Ovary (tissue), 9 donors: ENCODE results near the gene RAI14. TPM values are rescaled to one million over a fixed set of nuclear protein-coding genes. Genes with fewer than 3 reads are reported as not detected.

Source experiments
- DNase-seq, 5 donors: peaks; one replicate each; pipeline ENCODE4 v3.0.0-alpha.2; 2019 to 2020
- H3K27ac ChIP-seq, 2 donors: fragments of 200-600 bp; one replicate each; pipeline versions ENCODE4 v1.5.1 to v1.8.0; 2019 to 2022
- H3K27me3 ChIP-seq: fragments of 200-600 bp; one replicate; pipeline ENCODE4 v1.8.0; 2022
- H3K36me3 ChIP-seq: fragments of 200-600 bp; sonication (generic); one replicate; pipeline ENCODE4 v1.5.1; 2019
- H3K4me1 ChIP-seq: one replicate; pipeline ENCODE4 v1.8.1; 2013; ENCODE audit warnings: mild to moderate bottlenecking, moderate library complexity; ENCODE audit not compliant: insufficient read depth
- H3K4me3 ChIP-seq: fragments of 200-600 bp; sonication (generic); one replicate; pipeline ENCODE4 v1.5.1; 2017
- H3K9me3 ChIP-seq, 2 donors: fragments of 200-600 bp in 1 of 2; sonication (generic) in 1 of 2; one replicate each; pipeline versions ENCODE4 v1.5.1 to v1.8.1; 2013 to 2019; ENCODE audit warnings: mild to moderate bottlenecking in 1 of 2, moderate library complexity in 1 of 2
- EP300 ChIP-seq: sonication (generic); formaldehyde crosslinking; IDR thresholded peaks from one replicate; pipeline ENCODE4 v1.6.1; 2017; ENCODE audit warnings: antibody characterized with exemption
- POLR2A ChIP-seq: fragments of 450-650 bp; IDR thresholded peaks from one replicate; pipeline ENCODE4 v1.6.1; 2017; ENCODE audit warnings: antibody characterized with exemption, mild to moderate bottlenecking, moderate library complexity
- WGBS, 3 donors: extraction: QIAGEN DNeasy Blood & Tissue Kit in 1 of 3; methylation state at CpG; one replicate each; pipeline versions ENCODE4 v1.1.5 to v1.1.7; 2013 to 2017; 5-methylcytosine and 5-hydroxymethylcytosine counted together
- intact Hi-C, 4 donors: fragments of 100-400 bp; cut with DNase I; formaldehyde crosslinking; loops; one replicate each; pipeline versions ENCODE4 v1.11.0 to v1.15.1; 2022 to 2023
- polyA plus RNA-seq, 2 donors: library from polyadenylated mRNA; stranded (reverse); fragments of 200-250 nt in 1 of 2; fragments of 350-450 nt in 1 of 2; fragmentation: Illumina TruSeq in 1 of 2; extraction: RNeasy Lipid Tissue Mini Kit (QIAGEN cat#74804) in 1 of 2; gene quantifications; one replicate each; pipeline ENCODE4 v1.2.3, GENCODE V29; 2013 to 2014
- total RNA-seq, 7 donors: library from RNA; depleted of rRNA in 2 of 7; stranded (reverse); fragments of >200 nt in 2 of 7; fragmentation: NEBNext Ultra II Directional in 3 of 7; extraction: Animal tissue kit (Norgen Biotek cat#: 25700) in 3 of 7; gene quantifications; one replicate each; pipeline versions ENCODE4 v1.1.0 to v1.2.4, GENCODE V29; 2016 to 2023
- TF ChIP-seq, protein P1 (sequence below), 3 donors: fragments of 450-650 bp in 2 of 3; fragments of 200-600 bp in 1 of 3; IDR thresholded peaks; one replicate each; pipeline versions ENCODE4 v1.5.1 to v1.8.0; 2016 to 2022; ENCODE audit warnings: antibody characterized with exemption in 3 of 3, mild to moderate bottlenecking in 1 of 3
- donor health status: DM: no; HTN: no; CAD: no; lungs with moderate emphysema.
- donor health status: DM: no; HTN: no; CAD: no.
- donor health status: Bipolar disorder and iron deficiency.
- donor health status: DM: yes; HTN: yes; CAD: no.
- donor health status: DM: no; HTN: no; CAD: no.
- donor health status: DM: yes; HTN: yes; CAD: no.

RAI14 gene
- total and polyA plus RNA-seq, 9 donors, result 8.2 to 36.1 (median 25.9) TPM

DNA sequence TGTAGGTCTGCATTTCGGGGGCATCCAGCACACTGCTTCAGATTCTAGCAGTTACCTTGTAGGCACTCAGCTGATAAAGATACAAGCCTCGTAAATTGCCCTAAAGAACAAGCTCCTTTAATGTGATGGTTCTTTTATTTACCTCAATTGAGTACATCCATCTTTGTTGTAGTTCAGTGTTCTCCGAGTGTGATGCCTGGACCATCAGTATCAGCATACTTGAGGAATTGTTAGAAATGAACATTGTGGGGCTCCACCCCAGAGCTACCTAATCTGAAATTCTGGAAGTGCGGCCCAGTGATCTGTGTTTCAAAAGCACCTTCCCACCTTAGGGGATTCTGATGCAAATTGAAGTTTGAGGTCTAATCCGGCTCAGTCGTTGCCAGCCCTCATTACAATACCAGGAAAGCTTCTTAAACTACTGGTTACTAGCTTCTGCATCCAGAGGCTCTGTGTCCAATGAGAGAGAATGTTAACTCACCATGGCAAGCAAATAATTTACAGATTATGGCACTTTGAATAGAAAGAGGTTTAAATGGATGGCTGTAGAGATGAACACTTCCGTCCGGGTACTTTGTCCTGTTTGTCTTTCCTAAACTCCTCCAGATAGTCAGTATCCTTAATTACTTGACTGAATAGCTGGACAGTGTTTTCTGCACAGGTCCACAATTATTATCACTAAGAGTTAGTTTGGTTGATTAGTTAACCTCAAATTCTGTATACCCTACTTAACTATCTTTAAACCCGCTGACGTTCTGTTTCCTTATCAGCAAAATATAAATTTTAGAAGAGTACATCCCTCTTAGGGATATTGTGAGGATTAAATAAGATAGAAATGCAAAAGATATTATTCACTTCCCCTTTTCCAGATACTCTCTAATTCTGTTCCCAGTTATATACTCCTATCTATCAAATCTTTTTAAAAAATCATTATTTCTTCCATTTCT, 47.9 kb downstream of the RAI14 start:
- 83 to 86% (median 85%) methylated on average over 10 of the region's 10 CpGs for WGBS, 3 donors
- TF ChIP-seq, protein P1, sequence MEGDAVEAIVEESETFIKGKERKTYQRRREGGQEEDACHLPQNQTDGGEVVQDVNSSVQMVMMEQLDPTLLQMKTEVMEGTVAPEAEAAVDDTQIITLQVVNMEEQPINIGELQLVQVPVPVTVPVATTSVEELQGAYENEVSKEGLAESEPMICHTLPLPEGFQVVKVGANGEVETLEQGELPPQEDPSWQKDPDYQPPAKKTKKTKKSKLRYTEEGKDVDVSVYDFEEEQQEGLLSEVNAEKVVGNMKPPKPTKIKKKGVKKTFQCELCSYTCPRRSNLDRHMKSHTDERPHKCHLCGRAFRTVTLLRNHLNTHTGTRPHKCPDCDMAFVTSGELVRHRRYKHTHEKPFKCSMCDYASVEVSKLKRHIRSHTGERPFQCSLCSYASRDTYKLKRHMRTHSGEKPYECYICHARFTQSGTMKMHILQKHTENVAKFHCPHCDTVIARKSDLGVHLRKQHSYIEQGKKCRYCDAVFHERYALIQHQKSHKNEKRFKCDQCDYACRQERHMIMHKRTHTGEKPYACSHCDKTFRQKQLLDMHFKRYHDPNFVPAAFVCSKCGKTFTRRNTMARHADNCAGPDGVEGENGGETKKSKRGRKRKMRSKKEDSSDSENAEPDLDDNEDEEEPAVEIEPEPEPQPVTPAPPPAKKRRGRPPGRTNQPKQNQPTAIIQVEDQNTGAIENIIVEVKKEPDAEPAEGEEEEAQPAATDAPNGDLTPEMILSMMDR (IDR thresholded peaks at IDR 0.05), result no peak
- H3K27ac ChIP-seq, result no peak overlapping the region
- DNase-seq, result no peak
- intact Hi-C loops, result no loop called here
- H3K36me3 ChIP-seq, result no peaks in the 10 kb centered on the region
- H3K4me3 ChIP-seq, result no peak overlapping the region
- peaks cover 2% of the 10 kb centered on the region for H3K4me1 ChIP-seq
- no peaks in the 10 kb centered on the region for H3K27me3 ChIP-seq
- H3K9me3 ChIP-seq, result no peaks in the 10 kb centered on the region

DNA sequence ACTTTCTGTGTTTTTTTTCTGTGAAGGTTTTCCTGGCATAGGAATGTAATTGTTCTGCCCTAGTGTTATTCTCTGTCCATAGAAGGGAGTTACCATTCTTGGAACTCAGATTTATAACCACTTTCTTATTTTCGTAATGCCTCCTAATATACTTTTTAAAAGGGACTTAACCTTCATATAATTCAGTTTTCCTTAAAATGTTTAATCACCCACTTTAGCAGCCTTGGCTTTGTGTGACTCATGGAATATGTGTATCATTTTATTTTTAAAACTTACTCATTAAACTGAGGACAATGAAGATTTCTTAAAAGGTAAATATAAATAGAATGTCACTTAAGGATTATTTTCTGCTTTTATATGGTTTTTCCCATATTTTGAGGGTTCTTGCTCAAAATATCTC, 50.0 kb downstream of the RAI14 start:
- H3K4me3 ChIP-seq, result no peak overlapping the region
- no peaks in the 10 kb centered on the region for H3K27me3 ChIP-seq
- H3K9me3 ChIP-seq, result no peaks in the 10 kb centered on the region
- H3K36me3 ChIP-seq, result no peaks in the 10 kb centered on the region
- no peak for DNase-seq
- H3K27ac ChIP-seq, result no peak overlapping the region
- peaks cover 5% of the 10 kb centered on the region for H3K4me1 ChIP-seq
- intact Hi-C loops, result no loop called here
- TF ChIP-seq EP300, result no peak
- TF ChIP-seq, protein P1 (IDR thresholded peaks at IDR 0.05), result no peak
- no peak for TF ChIP-seq POLR2A
- WGBS, 3 donors, result 0 to 4% (median 2%) methylated on average over 1 of the region's 1 CpG

DNA sequence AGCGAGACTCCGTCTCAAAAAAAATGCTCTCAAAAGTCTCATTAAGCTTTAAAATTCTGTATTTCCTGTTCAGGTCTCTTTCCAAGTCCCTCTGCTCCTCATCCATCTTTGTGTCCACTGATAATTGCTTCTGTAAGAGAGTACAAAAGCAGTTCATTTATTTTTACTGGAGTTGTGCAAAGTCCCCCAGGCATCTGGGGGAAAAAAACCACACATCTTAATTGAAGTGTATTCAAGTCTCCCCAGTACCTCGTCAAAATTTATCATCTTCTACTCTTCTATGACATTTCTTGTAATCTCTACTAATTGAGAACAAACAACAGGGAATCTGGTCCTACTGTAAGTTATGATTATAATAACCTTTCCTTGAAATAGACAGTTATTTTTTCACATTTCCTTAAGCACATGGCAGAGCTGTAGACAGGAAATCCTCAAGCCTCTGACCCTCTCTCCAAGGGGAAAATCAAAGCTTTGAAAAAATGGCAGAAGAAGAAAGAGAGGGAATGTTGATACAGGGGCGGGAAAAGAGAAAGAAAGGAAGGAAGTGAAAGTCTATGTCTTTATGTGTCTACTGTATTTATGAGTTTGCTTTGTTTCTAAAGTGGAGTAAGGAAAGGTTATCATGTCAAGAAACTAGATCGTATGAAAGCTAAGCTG, 51.5 kb downstream of the RAI14 start:
- TF ChIP-seq, protein P1 (IDR thresholded peaks at IDR 0.05), result no peak
- TF ChIP-seq EP300 (no peak), POLR2A (no peak)
- Histone ChIP-seq H3K36me3 (no peaks in the 10 kb centered on the region), H3K4me1 (peaks cover 5% of the 10 kb centered on the region), H3K27me3 (no peaks in the 10 kb centered on the region), H3K27ac (no peak overlapping the region), H3K9me3 (no peaks in the 10 kb centered on the region), H3K4me3 (no peak overlapping the region)
- WGBS, 3 donors, result 57 to 71% (median 69%) methylated on average over 5 of the region's 5 CpGs
- intact Hi-C loops, result no loop called here
- no peak for DNase-seq

DNA sequence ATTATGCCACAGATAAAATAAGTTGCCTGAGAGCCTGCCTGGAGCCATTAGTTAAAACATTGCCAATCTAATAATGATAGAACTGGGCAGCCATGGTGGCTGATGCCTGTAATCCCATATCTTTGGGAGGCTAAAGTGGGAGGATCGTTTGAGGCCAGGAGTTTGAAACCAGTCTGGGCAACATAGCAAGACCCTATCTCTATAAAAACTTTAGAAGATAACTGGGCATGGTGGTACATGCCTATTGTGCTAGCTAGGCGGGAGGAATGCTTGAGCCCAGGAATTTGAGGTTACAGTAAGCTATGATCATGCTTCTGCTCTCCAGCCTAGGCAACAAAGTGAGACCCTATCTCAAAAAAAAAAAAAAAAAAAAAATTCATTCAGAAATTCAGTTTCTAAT, 52.6 kb downstream of the RAI14 start:
- Histone ChIP-seq H3K27ac (no peak overlapping the region), H3K36me3 (no peaks in the 10 kb centered on the region), H3K27me3 (no peaks in the 10 kb centered on the region), H3K4me1 (peaks cover 5% of the 10 kb centered on the region), H3K9me3 (no peaks in the 10 kb centered on the region), H3K4me3 (no peak overlapping the region)
- intact Hi-C loops, result no loop called here
- 76 to 87% (median 86%) methylated on average over 2 of the region's 2 CpGs for WGBS, 3 donors
- DNase-seq, result no peak
- TF ChIP-seq POLR2A (no peak), EP300 (no peak)
- TF ChIP-seq, protein P1 (IDR thresholded peaks at IDR 0.05), result no peak
